Neural progenitor cell (in vitro differentiated cells): ENCODE measurements around the gene PPFIA1. TPM values are rescaled to one million over a fixed set of nuclear protein-coding genes. Genes with fewer than 3 reads are reported as not detected.

Experiments used
- DNase-seq: peaks from one replicate; pipeline ENCODE4 v3.0.0-alpha.2; 2016; ENCODE audit warnings: low spot score
- H2AFZ ChIP-seq: fragments of 200-600 bp; sonication (generic); replicated peaks from 2 replicates; pipeline ENCODE4 v1.6.1; 2016; ENCODE audit warnings: antibody characterized with exemption
- H3F3A ChIP-seq: fragments of 200-600 bp; sonication (generic); 2 replicates; pipeline ENCODE4 v1.6.1; 2016; ENCODE audit warnings: antibody characterized with exemption, low read depth
- H3K27ac ChIP-seq: fragments of 200-600 bp; sonication (generic); 2 replicates; pipeline ENCODE4 v1.5.1; 2016; ENCODE audit warnings: mild to moderate bottlenecking
- H3K27me3 ChIP-seq: fragments of 200-600 bp; sonication (generic); 2 replicates; pipeline ENCODE4 v1.6.1; 2016; ENCODE audit warnings: mild to moderate bottlenecking, moderate library complexity
- H3K36me3 ChIP-seq: fragments of 200-600 bp; sonication (generic); 2 replicates; pipeline ENCODE4 v1.5.1; 2016
- H3K4me1 ChIP-seq: fragments of 200-600 bp; sonication (generic); 2 replicates; pipeline ENCODE4 v1.6.1; 2016; ENCODE audit warnings: mixed run types
- H3K4me2 ChIP-seq: fragments of 200-600 bp; sonication (generic); 2 replicates; pipeline ENCODE4 v1.6.1; 2016
- H3K4me3 ChIP-seq: fragments of 200-600 bp; sonication (generic); 2 replicates; pipeline ENCODE4 v1.5.1; 2016
- H3K79me2 ChIP-seq: fragments of 200-600 bp; sonication (generic); 2 replicates; pipeline ENCODE4 v1.6.1; 2016; ENCODE audit warnings: low read depth
- H3K9ac ChIP-seq: fragments of 200-600 bp; sonication (generic); 2 replicates; pipeline ENCODE4 v1.6.1; 2016
- H3K9me3 ChIP-seq: fragments of 200-600 bp; sonication (generic); 2 replicates; pipeline ENCODE4 v1.5.1; 2016; ENCODE audit warnings: low read depth
- H4K20me1 ChIP-seq: fragments of 200-600 bp; sonication (generic); 2 replicates; pipeline ENCODE4 v1.6.1; 2016; ENCODE audit warnings: low read depth
- H3K27ac Mint-ChIP-seq: 3 replicates; pipeline ENCODE4 v1.8.0; 2021; ENCODE audit warnings: mixed read lengths
- H3K27me3 Mint-ChIP-seq: 2 replicates; pipeline ENCODE4 v1.8.0; 2022; ENCODE audit warnings: low read depth, mild to moderate bottlenecking, inconsistent platforms, moderate library complexity, mixed read lengths; ENCODE audit not compliant: insufficient read depth
- H3K36me3 Mint-ChIP-seq: 3 replicates; pipeline ENCODE4 v1.8.0; 2021; ENCODE audit warnings: mixed read lengths
- H3K4me1 Mint-ChIP-seq: 3 replicates; pipeline ENCODE4 v1.8.0; 2021; ENCODE audit warnings: mixed read lengths
- H3K4me3 Mint-ChIP-seq: 3 replicates; pipeline ENCODE4 v1.8.0; 2021; ENCODE audit warnings: mild to moderate bottlenecking, moderate library complexity, mixed read lengths
- H3K9me3 Mint-ChIP-seq: 3 replicates; pipeline ENCODE4 v1.8.0; 2020; ENCODE audit warnings: mixed read lengths
- CTCF ChIP-seq: fragments of 200-600 bp; sonication (generic); IDR thresholded peaks from 2 replicates; pipeline ENCODE4 v1.5.1; 2017; ENCODE audit warnings: antibody characterized with exemption, mild to moderate bottlenecking
- EZH2 ChIP-seq: fragments of 200-600 bp; sonication (generic); IDR thresholded peaks from 2 replicates; pipeline ENCODE4 v1.6.1; 2017; ENCODE audit warnings: antibody characterized with exemption, mild to moderate bottlenecking, moderate library complexity
- EZH2phosphoT487 ChIP-seq: fragments of 200-600 bp; sonication (generic); IDR thresholded peaks from 2 replicates; pipeline ENCODE4 v1.6.1; 2017; ENCODE audit warnings: antibody characterized with exemption
- total RNA-seq: library from RNA; depleted of rRNA; stranded (reverse); fragments of >200 nt; gene quantifications from 2 replicates; pipeline ENCODE4 v1.2.3, GENCODE V29; 2015; ENCODE audit warnings: low replicate concordance

PPFIA1 gene
- total RNA-seq, 1 donor from 2014 or later: 42.6 TPM

GRCh38 chr11:70413151-70413550 lies 142.7 kb downstream of the PPFIA1 start:
- Mint-ChIP-seq H3K27ac (no peak overlapping the region), H3K36me3 (peaks cover 38% of the 10 kb centered on the region), H3K27me3 (no peaks in the 10 kb centered on the region), H3K4me3 (no peak overlapping the region), H3K9me3 (no peaks in the 10 kb centered on the region), H3K4me1 (peaks cover 4% of the 10 kb centered on the region)
- no peak for DNase-seq
- H3K27me3 ChIP-seq: no peaks in the 10 kb centered on the region
- H3K27ac ChIP-seq: no peak overlapping the region
- no peaks in the 10 kb centered on the region for H3K79me2 ChIP-seq
- no peaks in the 10 kb centered on the region for H3K36me3 ChIP-seq
- H4K20me1 ChIP-seq: no peaks in the 10 kb centered on the region
- no peaks in the 10 kb centered on the region for H3F3A ChIP-seq
- TF ChIP-seq CTCF (no peak), EZH2 (no peak), EZH2phosphoT487 (no peak)
- H2AFZ ChIP-seq: no peak overlapping the region
- no peaks in the 10 kb centered on the region for H3K4me1 ChIP-seq
- no peaks in the 10 kb centered on the region for H3K9me3 ChIP-seq
- H3K4me3 ChIP-seq: no peak overlapping the region
- H3K4me2 ChIP-seq: no peak overlapping the region
- no peak overlapping the region for H3K9ac ChIP-seq

GRCh38 chr11:70414341-70415100 lies 144.0 kb downstream of the PPFIA1 start:
- TF ChIP-seq EZH2phosphoT487: no peak
- TF ChIP-seq EZH2: no peak
- TF ChIP-seq CTCF: no peak
- Mint-ChIP-seq H3K4me1 (peaks cover 4% of the 10 kb centered on the region), H3K9me3 (no peaks in the 10 kb centered on the region), H3K36me3 (peaks cover 34% of the 10 kb centered on the region), H3K4me3 (no peak overlapping the region), H3K27me3 (no peaks in the 10 kb centered on the region), H3K27ac (no peak overlapping the region)
- Histone ChIP-seq H3F3A (no peaks in the 10 kb centered on the region), H3K4me2 (no peak overlapping the region), H3K4me3 (no peak overlapping the region), H2AFZ (no peak overlapping the region), H3K27ac (no peak overlapping the region), H3K9me3 (no peaks in the 10 kb centered on the region), H3K36me3 (no peaks in the 10 kb centered on the region), H4K20me1 (no peaks in the 10 kb centered on the region), H3K4me1 (no peaks in the 10 kb centered on the region), H3K79me2 (no peaks in the 10 kb centered on the region), H3K9ac (no peak overlapping the region), H3K27me3 (no peaks in the 10 kb centered on the region)
- DNase-seq: no peak

- Histone ChIP-seq H3K27me3 (no peaks in the 10 kb centered on the region), H3K4me1 (no peaks in the 10 kb centered on the region), H3F3A (no peaks in the 10 kb centered on the region), H3K36me3 (no peaks in the 10 kb centered on the region), H3K9me3 (no peaks in the 10 kb centered on the region), H4K20me1 (no peaks in the 10 kb centered on the region), H3K9ac (no peak overlapping the region), H3K27ac (no peak overlapping the region), H3K79me2 (no peaks in the 10 kb centered on the region), H2AFZ (no peak overlapping the region), H3K4me3 (no peak overlapping the region), H3K4me2 (no peak overlapping the region)
- no peak for DNase-seq
- peaks cover 2% of the 10 kb centered on the region for H3K27me3 Mint-ChIP-seq
- no peak for TF ChIP-seq EZH2
- peak; percentile 19 for TF ChIP-seq CTCF
- H3K4me1 Mint-ChIP-seq: peaks cover 4% of the 10 kb centered on the region
- H3K36me3 Mint-ChIP-seq: peaks cover 34% of the 10 kb centered on the region
- no peak overlapping the region for H3K4me3 Mint-ChIP-seq
- no peak overlapping the region for H3K27ac Mint-ChIP-seq
- H3K9me3 Mint-ChIP-seq: no peaks in the 10 kb centered on the region
These were observed 144.7 kb downstream of the PPFIA1 start for GRCh38 chr11:70415191-70415590.
